HEK293 (cell line): ENCODE data around the gene CSAD.
"Not testable (repeated sequence)": the region's sequence is repeated elsewhere in the genome, so short reads cannot be mapped to it uniquely, and the experiment has no call there.

ENCODE experiments used
- CTCF ChIA-PET: fragments of 350-600 bp; formaldehyde crosslinking; extraction: SDS; loops from one replicate; lab custom pipeline; 2021; ENCODE audit warnings: antibody characterized with exemption; lab: Yijun Ruan, JAX
- POLR2A ChIA-PET: fragments of 300-600 bp; formaldehyde crosslinking; extraction: SDS; loops from one replicate; lab custom pipeline; 2020; ENCODE audit warnings: antibody characterized with exemption, inconsistent platforms; lab: Yijun Ruan, JAX
- H3K27ac ChIP-seq: fragments of 200-500 bp; sonication (Bioruptor generic); 2 replicates; pipeline ENCODE4 v1.5.1; 2014; ENCODE audit warnings: low read depth, low read length, control low read depth, inconsistent platforms; ENCODE audit errors: extremely low read depth
- H3K36me3 ChIP-seq, 2 experiments: fragments of 200-500 bp in 1 of 2; sonication (Bioruptor generic) in 1 of 2; 1 replicate in 1 of 2; 2 replicates in 1 of 2; pipeline ENCODE4 v1.5.1; 2014 to 2017; ENCODE audit warnings: inconsistent platforms in 2 of 2, low read length in 2 of 2; ENCODE audit not compliant: control insufficient read depth in 2 of 2, insufficient read depth in 1 of 2
- H3K4me1 ChIP-seq: fragments of 200-500 bp; sonication (Bioruptor generic); 2 replicates; pipeline ENCODE4 v1.5.1; 2014; ENCODE audit warnings: mild to moderate bottlenecking, low read length, inconsistent platforms; ENCODE audit not compliant: control insufficient read depth, insufficient read depth
- H3K4me3 ChIP-seq: 2 replicates; pipeline ENCODE4 v1.5.1; 2011; ENCODE audit warnings: low read depth, mild to moderate bottlenecking, control low read depth, low read length, moderate library complexity
- H3K9me3 ChIP-seq: fragments of 200-500 bp; sonication (Bioruptor generic); 2 replicates; pipeline ENCODE4 v1.5.1; 2014; ENCODE audit warnings: low read depth, low read length, inconsistent platforms; ENCODE audit not compliant: control insufficient read depth, insufficient read depth
- KLF7 ChIP-seq: fragments of 450-650 bp; formaldehyde crosslinking; IDR thresholded peaks from 2 replicates; pipeline ENCODE4 v1.5.1; 2016; ENCODE audit warnings: missing biosample characterization, missing genetic modification characterization, borderline replicate concordance
- SETDB1 ChIP-seq: IDR thresholded peaks from one replicate; pipeline ENCODE4 v1.6.1; 2017; ENCODE audit warnings: mild to moderate bottlenecking, low read length, moderate library complexity, mixed read lengths; ENCODE audit not compliant: insufficient read length
- ZNF292 ChIP-seq: fragments of 450-650 bp; formaldehyde crosslinking; IDR thresholded peaks from 2 replicates; pipeline ENCODE4 v1.5.1; 2016; ENCODE audit warnings: low read depth, missing biosample characterization, missing genetic modification characterization, borderline replicate concordance
- ZNF335 ChIP-seq: fragments of 450-650 bp; formaldehyde crosslinking; conservative IDR thresholded peaks from 2 replicates; pipeline ENCODE4 v1.5.1; 2016; ENCODE audit warnings: missing biosample characterization, missing genetic modification characterization
- ZNF404 ChIP-seq: fragments of 450-650 bp; formaldehyde crosslinking; IDR thresholded peaks from 2 replicates; pipeline ENCODE4 v1.5.1; 2017; ENCODE audit warnings: missing biosample characterization, missing genetic modification characterization
- ZNF529 ChIP-seq: fragments of 450-650 bp; formaldehyde crosslinking; IDR thresholded peaks from 2 replicates; pipeline ENCODE4 v1.5.1; 2017; ENCODE audit warnings: missing genetic modification characterization, missing biosample characterization; ENCODE audit not compliant: insufficient replicate concordance
- ZNF530 ChIP-seq: fragments of 450-650 bp; formaldehyde crosslinking; IDR thresholded peaks from 2 replicates; pipeline ENCODE4 v1.5.1; 2016; ENCODE audit warnings: low read depth, missing biosample characterization, missing genetic modification characterization
- ZNF560 ChIP-seq: fragments of 450-650 bp; formaldehyde crosslinking; IDR thresholded peaks from 2 replicates; pipeline ENCODE4 v1.5.1; 2017; ENCODE audit warnings: missing biosample characterization, missing genetic modification characterization, borderline replicate concordance
- ZNF626 ChIP-seq: fragments of 450-650 bp; sonication (Bioruptor Pico); formaldehyde crosslinking; IDR thresholded peaks from 2 replicates; pipeline ENCODE4 v1.5.1; 2018; ENCODE audit warnings: missing biosample characterization, missing genetic modification characterization, inconsistent platforms
- ZNF660 ChIP-seq: fragments of 450-650 bp; IDR thresholded peaks from 2 replicates; pipeline ENCODE4 v1.5.1; 2018; ENCODE audit warnings: missing biosample characterization, mild to moderate bottlenecking, missing genetic modification characterization
- ZNF76 ChIP-seq: fragments of 450-650 bp; formaldehyde crosslinking; IDR thresholded peaks from 2 replicates; pipeline ENCODE4; 2016; ENCODE audit warnings: low read depth, missing biosample characterization, missing genetic modification characterization, borderline replicate concordance
- ZNF776 ChIP-seq: fragments of 450-650 bp; formaldehyde crosslinking; IDR thresholded peaks from 2 replicates; pipeline ENCODE4 v1.5.0; 2017; ENCODE audit warnings: missing biosample characterization, missing genetic modification characterization, borderline replicate concordance
- ZNF785 ChIP-seq: fragments of 450-650 bp; formaldehyde crosslinking; IDR thresholded peaks from 2 replicates; pipeline ENCODE4 v1.5.1; 2016; ENCODE audit warnings: missing biosample characterization, missing genetic modification characterization
- TF ChIP-seq, protein P1 (sequence below): fragments of 450-650 bp; formaldehyde crosslinking; IDR thresholded peaks from 2 replicates; pipeline ENCODE4 v1.5.1; 2017; ENCODE audit warnings: missing biosample characterization, missing genetic modification characterization
- TF ChIP-seq, protein P2 (sequence below): fragments of 450-650 bp; formaldehyde crosslinking; IDR thresholded peaks from 2 replicates; pipeline ENCODE4 v1.5.1; 2016; ENCODE audit warnings: missing biosample characterization, missing genetic modification characterization
- TF ChIP-seq, protein P3 (sequence below): fragments of 450-650 bp; IDR thresholded peaks from 2 replicates; pipeline ENCODE4 v1.5.1; 2018; ENCODE audit warnings: missing biosample characterization, missing genetic modification characterization
- TF ChIP-seq, protein P4 (sequence below): fragments of 450-650 bp; formaldehyde crosslinking; IDR thresholded peaks from 2 replicates; pipeline ENCODE4; 2016; ENCODE audit warnings: missing biosample characterization, missing genetic modification characterization
- TF ChIP-seq, protein P5 (sequence below): fragments of 450-650 bp; formaldehyde crosslinking; optimal IDR thresholded peaks from 2 replicates; pipeline ENCODE3; 2016; ENCODE audit warnings: missing biosample characterization, mild to moderate bottlenecking, missing genetic modification characterization
- TF ChIP-seq, protein P6 (sequence below): fragments of 450-650 bp; formaldehyde crosslinking; IDR thresholded peaks from 2 replicates; pipeline ENCODE4 v1.5.1; 2016; ENCODE audit warnings: missing biosample characterization, missing genetic modification characterization, borderline replicate concordance
- TF ChIP-seq, protein P7 (sequence below): fragments of 450-650 bp; formaldehyde crosslinking; IDR thresholded peaks from 2 replicates; pipeline ENCODE4 v1.5.1; 2016; ENCODE audit warnings: missing biosample characterization, missing genetic modification characterization

Gene CSAD

DNA sequence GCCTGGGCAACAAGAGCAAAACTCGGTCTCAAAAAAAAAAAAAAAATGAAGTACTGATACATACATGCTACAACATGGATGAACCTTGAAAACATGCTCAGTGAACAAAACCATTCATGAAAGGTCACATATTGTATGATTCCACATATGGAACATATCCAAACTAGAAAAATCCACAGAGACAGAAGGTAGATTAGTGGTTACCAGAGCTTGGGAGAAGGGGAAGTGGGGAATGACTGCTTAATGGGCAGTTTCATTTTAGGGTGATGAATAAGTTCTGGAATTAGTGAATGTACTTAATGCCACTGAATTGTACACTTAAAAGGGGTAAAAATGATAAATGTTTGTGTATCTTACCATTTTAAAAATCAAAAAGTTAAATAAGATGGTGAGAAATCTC, 23.6 kb upstream of the CSAD start (continued):
- TF ChIP-seq, protein P1, sequence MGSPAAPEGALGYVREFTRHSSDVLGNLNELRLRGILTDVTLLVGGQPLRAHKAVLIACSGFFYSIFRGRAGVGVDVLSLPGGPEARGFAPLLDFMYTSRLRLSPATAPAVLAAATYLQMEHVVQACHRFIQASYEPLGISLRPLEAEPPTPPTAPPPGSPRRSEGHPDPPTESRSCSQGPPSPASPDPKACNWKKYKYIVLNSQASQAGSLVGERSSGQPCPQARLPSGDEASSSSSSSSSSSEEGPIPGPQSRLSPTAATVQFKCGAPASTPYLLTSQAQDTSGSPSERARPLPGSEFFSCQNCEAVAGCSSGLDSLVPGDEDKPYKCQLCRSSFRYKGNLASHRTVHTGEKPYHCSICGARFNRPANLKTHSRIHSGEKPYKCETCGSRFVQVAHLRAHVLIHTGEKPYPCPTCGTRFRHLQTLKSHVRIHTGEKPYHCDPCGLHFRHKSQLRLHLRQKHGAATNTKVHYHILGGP (tag by site-specific recombination), result no peak
- TF ChIP-seq ZNF560 (tag by site-specific recombination) (no peak), ZNF530 (tag by site-specific recombination) (no peak), ZNF292 (tag by site-specific recombination) (no peak), ZNF76 (no peak), ZNF335 (tag by site-specific recombination) (no peak)
- TF ChIP-seq, protein P2, sequence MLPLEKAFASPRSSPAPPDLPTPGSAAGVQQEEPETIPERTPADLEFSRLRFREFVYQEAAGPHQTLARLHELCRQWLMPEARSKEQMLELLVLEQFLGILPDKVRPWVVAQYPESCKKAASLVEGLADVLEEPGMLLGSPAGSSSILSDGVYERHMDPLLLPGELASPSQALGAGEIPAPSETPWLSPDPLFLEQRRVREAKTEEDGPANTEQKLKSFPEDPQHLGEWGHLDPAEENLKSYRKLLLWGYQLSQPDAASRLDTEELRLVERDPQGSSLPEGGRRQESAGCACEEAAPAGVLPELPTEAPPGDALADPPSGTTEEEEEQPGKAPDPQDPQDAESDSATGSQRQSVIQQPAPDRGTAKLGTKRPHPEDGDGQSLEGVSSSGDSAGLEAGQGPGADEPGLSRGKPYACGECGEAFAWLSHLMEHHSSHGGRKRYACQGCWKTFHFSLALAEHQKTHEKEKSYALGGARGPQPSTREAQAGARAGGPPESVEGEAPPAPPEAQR (tag by site-specific recombination), result no peak

DNA sequence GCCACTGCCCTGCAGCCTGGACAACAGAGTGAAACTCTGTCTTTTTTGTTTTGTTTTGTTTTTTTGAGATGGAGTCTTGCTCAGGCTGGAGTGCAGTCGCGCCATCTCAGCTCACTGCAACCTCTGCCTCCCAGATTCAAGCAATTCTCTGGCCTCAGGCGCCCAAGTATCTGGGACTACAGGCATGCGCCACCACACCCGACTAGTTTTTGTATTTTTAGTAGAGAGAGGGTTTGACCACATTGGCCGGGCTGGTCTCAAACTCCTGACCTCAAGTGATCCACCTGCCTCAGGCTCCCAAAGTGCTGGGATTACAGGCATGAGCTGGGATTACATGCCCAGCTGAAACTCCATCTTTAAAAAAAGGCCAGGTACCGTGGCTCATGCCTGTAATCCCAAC, 21.6 kb upstream of the CSAD start:
- H3K27ac ChIP-seq, H3K4me3 ChIP-seq, H3K4me1 ChIP-seq, H3K9me3 ChIP-seq, H3K36me3 ChIP-seq: not testable (repeated sequence)
- ChIA-PET CTCF (interaction anchor here (0.6 to 2.3 kb wide), 6 partner anchors 9 to 155 kb away, joined by 3 to 14 read pairs (median 3); no protein-coding TSS in a partner anchor), POLR2A (interaction anchor here (0.6 to 1.6 kb wide), 2 partner anchors 15 to 150 kb away, joined by 3 to 5 read pairs; no protein-coding TSS in a partner anchor)

DNA sequence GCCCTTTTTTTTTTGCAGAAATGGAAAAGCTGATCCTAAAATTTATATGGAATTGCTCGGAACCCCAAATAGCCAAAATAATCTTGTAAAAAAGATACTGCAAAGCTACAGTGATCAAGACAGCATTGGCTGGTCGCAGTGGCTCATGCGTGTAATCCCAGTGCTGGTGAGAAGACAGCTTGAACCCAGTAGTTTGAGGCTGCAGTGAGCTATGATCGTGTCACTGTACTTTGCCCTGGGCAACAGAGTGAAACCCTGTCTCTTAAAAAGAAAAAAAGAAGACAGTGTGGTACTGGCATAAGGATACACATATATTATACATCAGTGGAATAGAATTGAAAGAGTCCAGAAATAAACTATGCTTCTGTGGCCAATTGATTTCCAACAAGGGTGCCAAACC, 20.9 kb upstream of the CSAD start:
- H3K27ac ChIP-seq, result no peak overlapping the region
- H3K36me3 ChIP-seq, result no peaks in the 10 kb centered on the region
- H3K4me1 ChIP-seq, result no peaks in the 10 kb centered on the region
- ChIA-PET POLR2A (interaction anchor here (1.6 kb wide), 1 partner anchor 14 kb away, joined by 5 read pairs; no protein-coding TSS in a partner anchor), CTCF (interaction anchor here (0.6 to 2.3 kb wide), 6 partner anchors 10 to 151 kb away, joined by 3 to 14 read pairs (median 3); no protein-coding TSS in a partner anchor)
- H3K9me3 ChIP-seq, result no peaks in the 10 kb centered on the region
- H3K4me3 ChIP-seq, result no peak overlapping the region
- TF ChIP-seq ZNF785 (tag by site-specific recombination) (no peak), ZNF529 (tag by site-specific recombination) (no peak), SETDB1 (no peak), ZNF626 (tag by site-specific recombination) (no peak), ZNF776 (tag by site-specific recombination) (no peak), ZNF404 (tag by site-specific recombination) (no peak), ZNF660 (tag by site-specific recombination) (no peak), KLF7 (no peak)
- TF ChIP-seq, protein P3, sequence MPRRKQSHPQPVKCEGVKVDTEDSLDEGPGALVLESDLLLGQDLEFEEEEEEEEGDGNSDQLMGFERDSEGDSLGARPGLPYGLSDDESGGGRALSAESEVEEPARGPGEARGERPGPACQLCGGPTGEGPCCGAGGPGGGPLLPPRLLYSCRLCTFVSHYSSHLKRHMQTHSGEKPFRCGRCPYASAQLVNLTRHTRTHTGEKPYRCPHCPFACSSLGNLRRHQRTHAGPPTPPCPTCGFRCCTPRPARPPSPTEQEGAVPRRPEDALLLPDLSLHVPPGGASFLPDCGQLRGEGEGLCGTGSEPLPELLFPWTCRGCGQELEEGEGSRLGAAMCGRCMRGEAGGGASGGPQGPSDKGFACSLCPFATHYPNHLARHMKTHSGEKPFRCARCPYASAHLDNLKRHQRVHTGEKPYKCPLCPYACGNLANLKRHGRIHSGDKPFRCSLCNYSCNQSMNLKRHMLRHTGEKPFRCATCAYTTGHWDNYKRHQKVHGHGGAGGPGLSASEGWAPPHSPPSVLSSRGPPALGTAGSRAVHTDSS (tag by site-specific recombination), result no peak
- TF ChIP-seq, protein P4, sequence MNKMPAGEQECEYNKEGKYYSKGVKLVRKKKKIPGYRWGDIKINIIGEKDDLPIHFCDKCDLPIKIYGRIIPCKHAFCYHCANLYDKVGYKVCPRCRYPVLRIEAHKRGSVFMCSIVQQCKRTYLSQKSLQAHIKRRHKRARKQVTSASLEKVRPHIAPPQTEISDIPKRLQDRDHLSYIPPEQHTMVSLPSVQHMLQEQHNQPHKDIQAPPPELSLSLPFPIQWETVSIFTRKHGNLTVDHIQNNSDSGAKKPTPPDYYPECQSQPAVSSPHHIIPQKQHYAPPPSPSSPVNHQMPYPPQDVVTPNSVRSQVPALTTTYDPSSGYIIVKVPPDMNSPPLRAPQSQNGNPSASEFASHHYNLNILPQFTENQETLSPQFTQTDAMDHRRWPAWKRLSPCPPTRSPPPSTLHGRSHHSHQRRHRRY (tag by site-specific recombination), result no peak
- TF ChIP-seq, protein P5, sequence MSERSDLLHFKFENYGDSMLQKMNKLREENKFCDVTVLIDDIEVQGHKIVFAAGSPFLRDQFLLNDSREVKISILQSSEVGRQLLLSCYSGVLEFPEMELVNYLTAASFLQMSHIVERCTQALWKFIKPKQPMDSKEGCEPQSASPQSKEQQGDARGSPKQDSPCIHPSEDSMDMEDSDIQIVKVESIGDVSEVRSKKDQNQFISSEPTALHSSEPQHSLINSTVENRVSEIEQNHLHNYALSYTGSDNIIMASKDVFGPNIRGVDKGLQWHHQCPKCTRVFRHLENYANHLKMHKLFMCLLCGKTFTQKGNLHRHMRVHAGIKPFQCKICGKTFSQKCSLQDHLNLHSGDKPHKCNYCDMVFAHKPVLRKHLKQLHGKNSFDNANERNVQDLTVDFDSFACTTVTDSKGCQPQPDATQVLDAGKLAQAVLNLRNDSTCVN (tag by site-specific recombination), result no peak
- TF ChIP-seq, protein P6, sequence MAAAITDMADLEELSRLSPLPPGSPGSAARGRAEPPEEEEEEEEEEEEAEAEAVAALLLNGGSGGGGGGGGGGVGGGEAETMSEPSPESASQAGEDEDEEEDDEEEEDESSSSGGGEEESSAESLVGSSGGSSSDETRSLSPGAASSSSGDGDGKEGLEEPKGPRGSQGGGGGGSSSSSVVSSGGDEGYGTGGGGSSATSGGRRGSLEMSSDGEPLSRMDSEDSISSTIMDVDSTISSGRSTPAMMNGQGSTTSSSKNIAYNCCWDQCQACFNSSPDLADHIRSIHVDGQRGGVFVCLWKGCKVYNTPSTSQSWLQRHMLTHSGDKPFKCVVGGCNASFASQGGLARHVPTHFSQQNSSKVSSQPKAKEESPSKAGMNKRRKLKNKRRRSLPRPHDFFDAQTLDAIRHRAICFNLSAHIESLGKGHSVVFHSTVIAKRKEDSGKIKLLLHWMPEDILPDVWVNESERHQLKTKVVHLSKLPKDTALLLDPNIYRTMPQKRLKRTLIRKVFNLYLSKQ (tag by site-specific recombination), result no peak
- TF ChIP-seq, protein P7, sequence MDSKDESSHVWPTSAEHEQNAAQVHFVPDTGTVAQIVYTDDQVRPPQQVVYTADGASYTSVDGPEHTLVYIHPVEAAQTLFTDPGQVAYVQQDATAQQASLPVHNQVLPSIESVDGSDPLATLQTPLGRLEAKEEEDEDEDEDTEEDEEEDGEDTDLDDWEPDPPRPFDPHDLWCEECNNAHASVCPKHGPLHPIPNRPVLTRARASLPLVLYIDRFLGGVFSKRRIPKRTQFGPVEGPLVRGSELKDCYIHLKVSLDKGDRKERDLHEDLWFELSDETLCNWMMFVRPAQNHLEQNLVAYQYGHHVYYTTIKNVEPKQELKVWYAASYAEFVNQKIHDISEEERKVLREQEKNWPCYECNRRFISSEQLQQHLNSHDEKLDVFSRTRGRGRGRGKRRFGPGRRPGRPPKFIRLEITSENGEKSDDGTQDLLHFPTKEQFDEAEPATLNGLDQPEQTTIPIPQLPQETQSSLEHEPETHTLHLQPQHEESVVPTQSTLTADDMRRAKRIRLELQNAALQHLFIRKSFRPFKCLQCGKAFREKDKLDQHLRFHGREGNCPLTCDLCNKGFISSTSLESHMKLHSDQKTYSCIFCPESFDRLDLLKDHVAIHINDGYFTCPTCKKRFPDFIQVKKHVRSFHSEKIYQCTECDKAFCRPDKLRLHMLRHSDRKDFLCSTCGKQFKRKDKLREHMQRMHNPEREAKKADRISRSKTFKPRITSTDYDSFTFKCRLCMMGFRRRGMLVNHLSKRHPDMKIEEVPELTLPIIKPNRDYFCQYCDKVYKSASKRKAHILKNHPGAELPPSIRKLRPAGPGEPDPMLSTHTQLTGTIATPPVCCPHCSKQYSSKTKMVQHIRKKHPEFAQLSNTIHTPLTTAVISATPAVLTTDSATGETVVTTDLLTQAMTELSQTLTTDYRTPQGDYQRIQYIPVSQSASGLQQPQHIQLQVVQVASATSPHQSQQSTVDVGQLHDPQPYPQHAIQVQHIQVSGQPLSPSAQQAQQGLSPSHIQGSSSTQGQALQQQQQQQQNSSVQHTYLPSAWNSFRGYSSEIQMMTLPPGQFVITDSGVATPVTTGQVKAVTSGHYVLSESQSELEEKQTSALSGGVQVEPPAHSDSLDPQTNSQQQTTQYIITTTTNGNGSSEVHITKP (tag by site-specific recombination), result no peak
